Keratinocyte (primary cell): ENCODE data around the gene LPCAT1. TPM values are rescaled to one million over a fixed set of nuclear protein-coding genes. Genes with fewer than 3 reads are reported as not detected.

Experiments
- DNase-seq: peaks from one replicate; pipeline ENCODE4 v3.0.0-alpha.2; 2011; ENCODE audit warnings: low read depth, missing footprints, low spot score
- FAIRE-seq: peaks from 2 replicates; lab custom pipeline; 2011; peaks lifted over from hg19 to GRCh38; lab: Jason Lieb, UNC
- H2AFZ ChIP-seq: 2 replicates; pipeline ENCODE4 v1.6.0; 2012; ENCODE audit warnings: low read length, control low read depth, inconsistent platforms; ENCODE audit not compliant: control insufficient read depth
- H3K27ac ChIP-seq: 2 replicates; pipeline ENCODE4 v1.5.1; 2011; ENCODE audit warnings: low read length; ENCODE audit not compliant: control insufficient read depth, insufficient read depth
- H3K27me3 ChIP-seq: 3 replicates; pipeline ENCODE4 v1.6.0; 2011; ENCODE audit warnings: low read length; ENCODE audit not compliant: control insufficient read depth, insufficient read depth; ENCODE audit errors: extremely low read depth
- H3K36me3 ChIP-seq, 2 experiments: 2 replicates in 1 of 2; 3 replicates in 1 of 2; pipeline ENCODE4 v1.5.1; 2011; ENCODE audit warnings: low read length in 2 of 2, mild to moderate bottlenecking in 1 of 2; ENCODE audit not compliant: control insufficient read depth in 2 of 2, insufficient read depth in 2 of 2; ENCODE audit errors: extremely low read depth in 1 of 2
- H3K4me1 ChIP-seq: 3 replicates; pipeline ENCODE4 v1.5.1; 2011; ENCODE audit warnings: low read length; ENCODE audit not compliant: control insufficient read depth, insufficient read depth; ENCODE audit errors: extremely low read depth
- H3K4me2 ChIP-seq: 3 replicates; pipeline ENCODE4 v1.6.0; 2011; ENCODE audit warnings: low read depth, low read length; ENCODE audit not compliant: control insufficient read depth, insufficient read depth; ENCODE audit errors: extremely low read depth
- H3K4me3 ChIP-seq, 3 experiments: fragments of 200-600 bp in 1 of 3; sonication (generic) in 1 of 3; 2 replicates in 2 of 3; 3 replicates in 1 of 3; pipeline ENCODE4 v1.5.1; 2011 to 2016; ENCODE audit warnings: low read length in 3 of 3, mild to moderate bottlenecking in 3 of 3, control low read depth in 2 of 3, inconsistent platforms in 1 of 3, low read depth in 1 of 3, mixed read lengths in 1 of 3, mixed run types in 1 of 3, moderate library complexity in 1 of 3; ENCODE audit not compliant: control insufficient read depth in 2 of 3, insufficient read depth in 2 of 3; ENCODE audit errors: extremely low read depth in 1 of 3
- H3K79me2 ChIP-seq: 2 replicates; pipeline ENCODE4 v1.6.0; 2012; ENCODE audit warnings: low read length; ENCODE audit not compliant: control insufficient read depth, insufficient read depth
- H3K9ac ChIP-seq: 3 replicates; pipeline ENCODE4 v1.6.0; 2011; ENCODE audit warnings: low read length; ENCODE audit not compliant: control insufficient read depth, insufficient read depth; ENCODE audit errors: extremely low read depth
- H3K9me1 ChIP-seq: 3 replicates; pipeline ENCODE4 v1.6.0; 2011; ENCODE audit warnings: low read length; ENCODE audit not compliant: control insufficient read depth, insufficient read depth; ENCODE audit errors: extremely low read depth
- H3K9me3 ChIP-seq: 2 replicates; pipeline ENCODE4 v1.5.1; 2012; ENCODE audit warnings: low read depth, low read length; ENCODE audit not compliant: control insufficient read depth
- H4K20me1 ChIP-seq: 3 replicates; pipeline ENCODE4 v1.6.0; 2011; ENCODE audit warnings: low read length; ENCODE audit not compliant: control insufficient read depth, insufficient read depth; ENCODE audit errors: extremely low read depth
- EZH2 ChIP-seq: IDR thresholded peaks from one replicate; pipeline ENCODE4 v1.6.1; 2012; ENCODE audit warnings: inconsistent platforms, mild to moderate bottlenecking, low read length, moderate library complexity
- dilution Hi-C: fragments of 300-500 bp; cut with MboI; formaldehyde crosslinking; loops from one replicate; pipeline ENCODE4 v1.7.0; 2020; ENCODE audit warnings: low sequenced_read_pairs; ENCODE audit not compliant: extremely low pct_ligation_motif_present
- polyA plus RNA-seq, 5 experiments: library from polyadenylated mRNA; depleted of rRNA in 3 of 5; stranded (reverse) in 3 of 5; stranded (forward) in 1 of 5; unstranded in 1 of 5; fragments of >200 nt; gene quantifications; 1 replicate in 1 of 5; 2 replicates in 3 of 5; 3 replicates in 1 of 5; pipeline versions ENCODE4 v1.2.1 to v1.2.3, GENCODE V29; 2011 to 2012; ENCODE audit warnings: missing spikeins in 2 of 5, low read depth in 1 of 5, low replicate concordance in 1 of 5
- TF ChIP-seq, protein P1 (sequence below), 3 experiments: IDR thresholded peaks in 1 of 3; conservative IDR thresholded peaks in 1 of 3; optimal IDR thresholded peaks in 1 of 3; 2 replicates in 2 of 3; 3 replicates in 1 of 3; pipeline versions ENCODE3 to v1.5.1; 2011; ENCODE audit warnings: low read length in 3 of 3, mild to moderate bottlenecking in 3 of 3, moderate library complexity in 2 of 3, control low read depth in 1 of 3, inconsistent platforms in 1 of 3; ENCODE audit not compliant: insufficient read depth in 2 of 3; ENCODE audit errors: extremely low read depth in 1 of 3

The LPCAT1 gene
- polyA plus RNA-seq, 1 donor (not counting 4 experiments of a cell fraction or from before 2014, with no cell fraction given), result 32.9 TPM

- Histone ChIP-seq H3K36me3 (no peaks in the 10 kb centered on the region), H3K27me3 (peaks cover 13% of the 10 kb centered on the region), H3K4me3 (no peak overlapping the region), H3K9me1 (no peaks in the 10 kb centered on the region), H3K9me3 (peaks cover 3% of the 10 kb centered on the region), H3K4me1 (no peaks in the 10 kb centered on the region), H3K9ac (no peak overlapping the region), H2AFZ (no peak overlapping the region), H4K20me1 (no peaks in the 10 kb centered on the region), H3K79me2 (no peaks in the 10 kb centered on the region), H3K4me2 (no peak overlapping the region), H3K27ac (no peak overlapping the region)
- TF ChIP-seq, protein P1, sequence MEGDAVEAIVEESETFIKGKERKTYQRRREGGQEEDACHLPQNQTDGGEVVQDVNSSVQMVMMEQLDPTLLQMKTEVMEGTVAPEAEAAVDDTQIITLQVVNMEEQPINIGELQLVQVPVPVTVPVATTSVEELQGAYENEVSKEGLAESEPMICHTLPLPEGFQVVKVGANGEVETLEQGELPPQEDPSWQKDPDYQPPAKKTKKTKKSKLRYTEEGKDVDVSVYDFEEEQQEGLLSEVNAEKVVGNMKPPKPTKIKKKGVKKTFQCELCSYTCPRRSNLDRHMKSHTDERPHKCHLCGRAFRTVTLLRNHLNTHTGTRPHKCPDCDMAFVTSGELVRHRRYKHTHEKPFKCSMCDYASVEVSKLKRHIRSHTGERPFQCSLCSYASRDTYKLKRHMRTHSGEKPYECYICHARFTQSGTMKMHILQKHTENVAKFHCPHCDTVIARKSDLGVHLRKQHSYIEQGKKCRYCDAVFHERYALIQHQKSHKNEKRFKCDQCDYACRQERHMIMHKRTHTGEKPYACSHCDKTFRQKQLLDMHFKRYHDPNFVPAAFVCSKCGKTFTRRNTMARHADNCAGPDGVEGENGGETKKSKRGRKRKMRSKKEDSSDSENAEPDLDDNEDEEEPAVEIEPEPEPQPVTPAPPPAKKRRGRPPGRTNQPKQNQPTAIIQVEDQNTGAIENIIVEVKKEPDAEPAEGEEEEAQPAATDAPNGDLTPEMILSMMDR (optimal IDR thresholded peaks at IDR 0.05 in 1 of 3, IDR thresholded peaks at IDR 0.05 in 1 of 3, conservative IDR thresholded peaks at IDR 0.05 in 1 of 3; ENCODE audit: extremely low read depth in 1 of 3, insufficient read depth in 2 of 3, low read length in 3 of 3), result no peak
- no peak for TF ChIP-seq EZH2
- FAIRE-seq (no peak), DNase-seq (no peak)
- dilution Hi-C loops, result no loop called here
Observed at GRCh38 chr5:1418238-1418920, 105.4 kb downstream of the LPCAT1 start.

DNA sequence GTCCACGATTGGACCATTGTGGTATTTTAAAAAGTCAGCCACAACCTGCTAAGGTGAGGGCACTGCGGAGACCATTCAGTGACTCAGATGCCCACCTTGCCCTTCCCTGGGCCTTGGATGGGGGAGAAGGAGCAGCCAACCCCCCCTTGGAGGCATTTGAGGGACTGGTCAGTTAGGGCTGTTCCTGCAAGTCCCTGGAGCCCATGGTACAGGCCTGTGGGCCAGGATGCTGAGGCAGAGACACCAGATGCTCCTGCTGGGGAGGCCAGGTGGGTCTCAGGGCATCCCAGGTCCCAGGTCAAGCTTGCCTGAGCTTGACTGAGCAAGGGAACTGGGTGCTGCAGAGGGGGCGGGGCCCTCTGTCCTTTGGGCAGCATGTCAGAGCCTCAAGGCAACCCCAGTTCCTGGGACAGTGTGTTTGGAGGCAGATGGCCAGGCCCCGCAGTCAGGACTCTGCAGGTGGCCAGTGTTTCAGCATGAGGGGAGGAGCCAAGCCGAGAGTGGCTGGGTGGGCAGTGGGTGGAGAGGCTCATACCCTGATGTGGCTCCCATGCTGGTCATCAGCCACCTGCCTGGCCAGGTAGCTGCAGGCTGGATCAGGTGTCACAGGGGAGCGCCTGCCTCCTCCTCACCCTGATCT lies 106.1 kb downstream of the LPCAT1 start:
- no peak overlapping the region for H2AFZ ChIP-seq
- dilution Hi-C loops, result no loop called here
- no peaks in the 10 kb centered on the region for H3K9me1 ChIP-seq
- peaks cover 13% of the 10 kb centered on the region for H3K27me3 ChIP-seq
- DNase-seq, result no peak
- no peaks in the 10 kb centered on the region for H3K4me1 ChIP-seq
- no peaks in the 10 kb centered on the region for H3K36me3 ChIP-seq
- H3K4me3 ChIP-seq, result no peak overlapping the region
- no peaks in the 10 kb centered on the region for H3K79me2 ChIP-seq
- no peak for FAIRE-seq
- H3K4me2 ChIP-seq, result no peak overlapping the region
- H3K9ac ChIP-seq, result no peak overlapping the region
- peaks cover 3% of the 10 kb centered on the region for H3K9me3 ChIP-seq
- H3K27ac ChIP-seq, result no peak overlapping the region
- H4K20me1 ChIP-seq, result no peaks in the 10 kb centered on the region
- no peak for TF ChIP-seq EZH2
- TF ChIP-seq, protein P1 (optimal IDR thresholded peaks at IDR 0.05 in 1 of 3, IDR thresholded peaks at IDR 0.05 in 1 of 3, conservative IDR thresholded peaks at IDR 0.05 in 1 of 3; ENCODE audit: extremely low read depth in 1 of 3, insufficient read depth in 2 of 3, low read length in 3 of 3), result no peak
